Activated T-helper 17 cell treated with anti-CD3 and anti-CD28 coated beads, Interleukin-2, amount 50 U/mL, for 72 hours (primary cell): Measurements from ENCODE around the gene ZNF19. TPM values are rescaled to one million over a fixed set of nuclear protein-coding genes. Genes with fewer than 3 reads are reported as not detected.

ENCODE experiments used
- ATAC-seq: fragments of 150-1000 bp; cut with Tn5 transposase; replicated peaks from 2 replicates; pipeline ENCODE4 v1.10.0; 2021; ENCODE audit warnings: mild to moderate bottlenecking, moderate library complexity
- H3K27ac Mint-ChIP-seq: one replicate; pipeline ENCODE4 v1.8.0; 2022; ENCODE audit warnings: mixed read lengths
- H3K27me3 Mint-ChIP-seq: one replicate; pipeline ENCODE4 v1.8.0; 2022; ENCODE audit warnings: mixed read lengths
- H3K36me3 Mint-ChIP-seq: one replicate; pipeline ENCODE4 v1.8.0; 2022; ENCODE audit warnings: low read depth, mild to moderate bottlenecking, mixed read lengths
- H3K4me1 Mint-ChIP-seq: one replicate; pipeline ENCODE4 v1.8.0; 2022; ENCODE audit warnings: mixed read lengths
- H3K4me3 Mint-ChIP-seq: one replicate; pipeline ENCODE4 v1.8.0; 2022; ENCODE audit warnings: mild to moderate bottlenecking, mixed read lengths
- H3K9me3 Mint-ChIP-seq: one replicate; pipeline ENCODE4 v1.8.0; 2022; ENCODE audit warnings: mixed read lengths
- total RNA-seq, 2 donors: library from RNA; stranded (reverse); gene quantifications; one replicate each; pipeline ENCODE4 v1.2.3, GENCODE V29; 2022

Gene ZNF19
- total RNA-seq, 2 donors from 2014 or later: 1.1 to 3.4 TPM

DNA sequence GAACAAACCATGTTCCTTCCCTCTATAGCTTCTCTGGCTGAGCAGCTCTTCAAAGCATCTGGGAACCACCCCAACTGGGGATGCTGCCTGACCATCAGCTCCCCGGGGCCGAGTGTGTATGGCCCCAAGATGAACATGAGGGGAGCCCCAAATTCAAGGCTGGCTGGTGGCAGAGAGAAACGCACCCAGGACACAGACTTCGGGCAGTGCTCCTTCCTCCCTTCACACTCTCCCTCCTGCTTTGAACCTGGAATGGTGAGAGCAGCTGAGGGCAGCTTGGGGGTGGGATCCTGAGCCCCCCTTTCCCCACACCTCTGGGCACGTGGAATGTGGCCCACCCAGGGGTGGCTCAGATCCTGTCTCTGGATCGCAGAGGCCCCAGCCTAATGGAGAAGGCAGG, 64.5 kb downstream of the ZNF19 start:
- no peak for ATAC-seq
- no peaks in the 10 kb centered on the region for H3K4me1 Mint-ChIP-seq
- no peak overlapping the region for H3K4me3 Mint-ChIP-seq

DNA sequence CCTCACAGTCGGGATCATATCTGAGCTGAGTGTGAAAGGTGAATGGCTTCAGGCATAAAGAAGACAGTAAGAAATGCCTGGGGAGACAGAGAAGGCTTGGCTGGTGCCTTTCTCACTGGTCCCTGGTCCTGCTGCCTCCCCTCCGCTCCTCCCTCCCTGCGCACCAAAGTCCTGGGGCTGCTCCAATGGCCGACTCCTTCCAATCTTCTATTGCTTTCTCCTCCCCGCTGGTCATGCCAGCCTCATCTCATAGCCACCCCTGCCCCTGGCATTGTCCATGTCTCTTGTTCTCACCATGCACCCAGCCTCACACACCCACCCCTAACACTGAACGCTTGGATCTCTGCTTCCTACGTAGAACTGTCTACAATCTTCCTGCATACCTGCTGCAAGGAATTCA, 65.3 kb downstream of the ZNF19 start:
- H3K9me3 Mint-ChIP-seq: no peaks in the 10 kb centered on the region
- no peaks in the 10 kb centered on the region for H3K4me1 Mint-ChIP-seq
- no peak for ATAC-seq
- H3K27ac Mint-ChIP-seq: no peak overlapping the region
- H3K36me3 Mint-ChIP-seq: no peaks in the 10 kb centered on the region
- peaks cover 33% of the 10 kb centered on the region for H3K27me3 Mint-ChIP-seq
- no peak overlapping the region for H3K4me3 Mint-ChIP-seq

More for the DNA sequence above, 64.5 kb downstream of the ZNF19 start:
- Mint-ChIP-seq H3K27me3 (peaks cover 35% of the 10 kb centered on the region), H3K36me3 (no peaks in the 10 kb centered on the region), H3K9me3 (no peaks in the 10 kb centered on the region), H3K27ac (no peak overlapping the region)

Other genes starting within 250 kb of the ZNF19 start
- gene CMTR2, start 199.9 kb downstream of the ZNF19 start, total RNA-seq: 10 to 100 TPM; 13.6 to 22.2 TPM
- gene CALB2, start 130.6 kb downstream of the ZNF19 start, total RNA-seq: not detected
- gene TLE7, start 47.3 kb downstream of the ZNF19 start, total RNA-seq: not detected
- gene ZNF23, start 27.1 kb downstream of the ZNF19 start, total RNA-seq: 1 to 10 TPM; 6.8 to 9.3 TPM
- not detected for gene CHST4, start 37.1 kb upstream of the ZNF19 start, total RNA-seq
- gene TAT, start 87.8 kb upstream of the ZNF19 start, total RNA-seq: not detected
- gene MARVELD3, start 136.9 kb upstream of the ZNF19 start, total RNA-seq: not detected
- 1 to 10 TPM; 8.7 to 9.4 TPM for gene PHLPP2, start 235.4 kb upstream of the ZNF19 start, total RNA-seq